ENCODE results near the gene CENPM. TPM values are rescaled to one million over a fixed set of nuclear protein-coding genes. Genes with fewer than 3 reads are reported as not detected.
A peak's percentile ranks its signal among the peaks of the same experiment; 100 is the strongest.

Gene CENPM
- total and polyA plus RNA-seq, 2 donors (not counting 3 experiments of a cell fraction or from before 2014, with no cell fraction given) = 34.5 to 37.4 TPM

DNA sequence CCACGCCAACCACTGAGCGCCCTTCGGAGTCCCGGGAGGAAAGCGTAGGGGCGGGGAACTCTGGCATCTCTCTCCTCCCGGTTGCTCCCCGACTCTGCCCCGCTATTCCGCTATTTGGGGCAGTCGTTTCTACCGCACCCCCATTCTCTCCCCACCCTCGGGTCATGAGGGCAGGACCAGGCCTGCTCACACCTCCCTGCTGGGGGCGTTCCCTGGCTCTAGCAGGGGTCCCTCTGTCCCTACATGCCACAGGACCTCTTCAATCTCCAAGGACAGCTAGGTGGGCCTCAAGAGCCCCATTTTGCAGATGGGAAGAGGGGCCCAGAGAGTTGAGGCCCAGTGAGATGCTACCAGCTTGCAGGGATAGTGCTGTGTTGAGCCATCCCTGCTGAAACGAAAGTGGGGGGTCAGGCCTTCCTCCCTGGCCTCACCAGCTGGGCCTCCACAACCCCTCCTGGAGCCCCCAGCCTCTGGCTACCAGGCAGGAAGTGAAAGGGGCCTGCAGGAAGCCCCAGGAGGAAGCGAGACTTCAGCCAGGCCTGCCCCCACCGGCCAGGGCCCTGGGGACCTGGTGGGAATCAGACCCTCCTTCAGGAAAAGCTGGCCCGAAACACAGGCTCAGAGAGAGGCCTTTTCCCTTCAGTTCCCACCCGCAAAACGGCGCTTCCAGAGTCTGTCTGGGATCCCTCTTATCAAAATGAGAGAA, 26.5 kb downstream of the CENPM start:
- H3K4me3 ChIP-seq (replicated peaks in 1 of 3; ENCODE audit: insufficient read depth in 1 of 3, low read depth in 1 of 3, low read length in 3 of 3) = no peak overlapping the region
- H3K79me2 ChIP-seq (ENCODE audit: control insufficient read depth, insufficient read depth, low read length) = no peaks in the 10 kb centered on the region
- H3K9me1 ChIP-seq (replicated peaks; ENCODE audit: control insufficient read depth, extremely low read depth, insufficient read depth, low read length) = no peaks in the 10 kb centered on the region
- H3K27me3 ChIP-seq (ENCODE audit: control insufficient read depth in 2 of 2, insufficient read depth in 2 of 2, low read length in 2 of 2) = peaks cover 23 to 24% of the 10 kb centered on the region in 2 experiments
- peaks cover 11% of the 10 kb centered on the region for H3K4me1 ChIP-seq (ENCODE audit: control insufficient read depth, extremely low read depth, insufficient read depth, low read length)
- intact Hi-C loops (cut with micrococcal nuclease) (no loop called here), dilution Hi-C loops (cut with MboI; ENCODE audit: extremely low pct_ligation_motif_present, low sequenced_read_pairs) (no loop called here)
- no TSS peak for BruUV-seq (replicated peaks)
- H4K20me1 ChIP-seq (replicated peaks; ENCODE audit: control insufficient read depth, extremely low read depth, insufficient read depth, low read length) = no peaks in the 10 kb centered on the region
- no peak overlapping the region for H3K9ac ChIP-seq (replicated peaks; ENCODE audit: extremely low read depth, insufficient read depth, low read length)
- CTCF ChIA-PET = interaction anchor here (1.6 to 2.1 kb wide), 2 partner anchors 20 to 24 kb away, joined by 4 to 8 read pairs; no protein-coding TSS in a partner anchor
- POLR2A ChIA-PET = no interaction called here
- no peaks in the 10 kb centered on the region for H3K36me3 ChIP-seq (ENCODE audit: control insufficient read depth in 2 of 2, extremely low read depth in 1 of 2, insufficient read depth in 2 of 2, low read length in 2 of 2)
- peak overlapping the region; percentile 15 for H2AFZ ChIP-seq (ENCODE audit: low read depth, low read length)
- FAIRE-seq = no peak
- H3K4me2 ChIP-seq (ENCODE audit: insufficient read depth, low read length) = no peak overlapping the region
- DNase-seq (ENCODE audit: low read depth, low spot score) = no peak
- H3K27ac ChIP-seq (ENCODE audit: insufficient read depth, low read depth, low read length) = no peak overlapping the region
- H3K9me3 ChIP-seq (replicated peaks; ENCODE audit: control insufficient read depth, insufficient read depth, low read length) = no peaks in the 10 kb centered on the region
- TF ChIP-seq POLR2A (IDR thresholded peaks at IDR 0.05; ENCODE audit: low read depth, low read length) = no peak
- TF ChIP-seq, protein P1, sequence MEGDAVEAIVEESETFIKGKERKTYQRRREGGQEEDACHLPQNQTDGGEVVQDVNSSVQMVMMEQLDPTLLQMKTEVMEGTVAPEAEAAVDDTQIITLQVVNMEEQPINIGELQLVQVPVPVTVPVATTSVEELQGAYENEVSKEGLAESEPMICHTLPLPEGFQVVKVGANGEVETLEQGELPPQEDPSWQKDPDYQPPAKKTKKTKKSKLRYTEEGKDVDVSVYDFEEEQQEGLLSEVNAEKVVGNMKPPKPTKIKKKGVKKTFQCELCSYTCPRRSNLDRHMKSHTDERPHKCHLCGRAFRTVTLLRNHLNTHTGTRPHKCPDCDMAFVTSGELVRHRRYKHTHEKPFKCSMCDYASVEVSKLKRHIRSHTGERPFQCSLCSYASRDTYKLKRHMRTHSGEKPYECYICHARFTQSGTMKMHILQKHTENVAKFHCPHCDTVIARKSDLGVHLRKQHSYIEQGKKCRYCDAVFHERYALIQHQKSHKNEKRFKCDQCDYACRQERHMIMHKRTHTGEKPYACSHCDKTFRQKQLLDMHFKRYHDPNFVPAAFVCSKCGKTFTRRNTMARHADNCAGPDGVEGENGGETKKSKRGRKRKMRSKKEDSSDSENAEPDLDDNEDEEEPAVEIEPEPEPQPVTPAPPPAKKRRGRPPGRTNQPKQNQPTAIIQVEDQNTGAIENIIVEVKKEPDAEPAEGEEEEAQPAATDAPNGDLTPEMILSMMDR (IDR thresholded peaks at IDR 0.05; ENCODE audit: extremely low read depth in 1 of 2, insufficient read depth in 1 of 2, low read depth in 1 of 2, low read length in 2 of 2) = no peak
- no peak for TF ChIP-seq JUN (IDR thresholded peaks at IDR 0.05; ENCODE audit: borderline replicate concordance, insufficient read depth, insufficient read length, low read depth)
- no peak for TF ChIP-seq EZH2 (IDR thresholded peaks at IDR 0.05; ENCODE audit: borderline replicate concordance, low read depth, low read length, severe bottlenecking)
- TF ChIP-seq POLR2AphosphoS5 (IDR thresholded peaks at IDR 0.05; ENCODE audit: insufficient read depth, low read depth, low read length) = no peak
- no peak for TF ChIP-seq FOS (IDR thresholded peaks at IDR 0.05; ENCODE audit: borderline replicate concordance, insufficient read depth, low read length)
- TF ChIP-seq GATA2 (IDR thresholded peaks at IDR 0.05; ENCODE audit: insufficient read depth, insufficient read length, low read depth, low read length) = no peak
- TF ChIP-seq, protein P2, sequence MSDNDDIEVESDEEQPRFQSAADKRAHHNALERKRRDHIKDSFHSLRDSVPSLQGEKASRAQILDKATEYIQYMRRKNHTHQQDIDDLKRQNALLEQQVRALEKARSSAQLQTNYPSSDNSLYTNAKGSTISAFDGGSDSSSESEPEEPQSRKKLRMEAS (IDR thresholded peaks at IDR 0.05; ENCODE audit: insufficient read depth, insufficient read length) = no peak
- TF ChIP-seq MYC (IDR thresholded peaks at IDR 0.05; ENCODE audit: low read depth, low read length) = no peak
